ENCODE data around the gene ADGRV1.

DNA sequence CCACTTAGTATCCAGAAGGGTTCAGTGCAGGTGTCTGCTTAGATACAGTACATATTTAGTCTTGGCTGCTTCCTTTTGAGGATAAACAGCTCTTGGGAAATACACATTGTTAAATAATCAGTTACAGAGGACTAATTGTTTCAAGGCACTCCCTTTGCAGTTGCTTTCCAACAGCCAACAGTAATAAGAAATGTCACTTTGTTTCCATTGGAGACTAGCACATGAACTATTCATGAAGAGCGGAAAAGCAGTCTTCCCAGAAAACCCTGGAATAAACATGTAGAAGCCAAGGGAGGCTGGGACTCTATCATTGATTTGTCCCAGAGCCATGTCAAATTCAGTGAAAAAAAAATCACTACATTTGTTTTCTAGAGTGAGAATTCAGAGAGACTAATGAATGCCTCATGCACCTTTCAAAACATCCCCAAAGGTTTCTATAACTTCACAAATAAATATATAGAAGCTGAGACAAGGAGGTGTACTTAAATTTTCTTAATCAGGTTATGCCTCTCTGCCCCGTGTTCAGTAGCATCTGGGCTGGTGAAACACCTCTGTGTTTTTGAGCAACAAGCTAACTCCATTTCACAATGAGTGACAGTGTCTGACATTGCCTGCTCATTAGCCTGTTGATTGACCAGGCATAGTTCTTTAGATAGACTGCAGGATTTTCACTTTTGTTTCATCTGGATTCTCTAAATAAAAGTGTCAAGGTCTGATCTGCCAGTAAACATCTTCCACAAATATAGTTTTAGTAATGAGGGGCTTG, 553.1 kb downstream of the ADGRV1 start:
- TF ChIP-seq POLR2AphosphoS5 (IDR thresholded peaks at IDR 0.05; ENCODE audit: low read depth, low read length) = no peak
- TF ChIP-seq, protein P1, sequence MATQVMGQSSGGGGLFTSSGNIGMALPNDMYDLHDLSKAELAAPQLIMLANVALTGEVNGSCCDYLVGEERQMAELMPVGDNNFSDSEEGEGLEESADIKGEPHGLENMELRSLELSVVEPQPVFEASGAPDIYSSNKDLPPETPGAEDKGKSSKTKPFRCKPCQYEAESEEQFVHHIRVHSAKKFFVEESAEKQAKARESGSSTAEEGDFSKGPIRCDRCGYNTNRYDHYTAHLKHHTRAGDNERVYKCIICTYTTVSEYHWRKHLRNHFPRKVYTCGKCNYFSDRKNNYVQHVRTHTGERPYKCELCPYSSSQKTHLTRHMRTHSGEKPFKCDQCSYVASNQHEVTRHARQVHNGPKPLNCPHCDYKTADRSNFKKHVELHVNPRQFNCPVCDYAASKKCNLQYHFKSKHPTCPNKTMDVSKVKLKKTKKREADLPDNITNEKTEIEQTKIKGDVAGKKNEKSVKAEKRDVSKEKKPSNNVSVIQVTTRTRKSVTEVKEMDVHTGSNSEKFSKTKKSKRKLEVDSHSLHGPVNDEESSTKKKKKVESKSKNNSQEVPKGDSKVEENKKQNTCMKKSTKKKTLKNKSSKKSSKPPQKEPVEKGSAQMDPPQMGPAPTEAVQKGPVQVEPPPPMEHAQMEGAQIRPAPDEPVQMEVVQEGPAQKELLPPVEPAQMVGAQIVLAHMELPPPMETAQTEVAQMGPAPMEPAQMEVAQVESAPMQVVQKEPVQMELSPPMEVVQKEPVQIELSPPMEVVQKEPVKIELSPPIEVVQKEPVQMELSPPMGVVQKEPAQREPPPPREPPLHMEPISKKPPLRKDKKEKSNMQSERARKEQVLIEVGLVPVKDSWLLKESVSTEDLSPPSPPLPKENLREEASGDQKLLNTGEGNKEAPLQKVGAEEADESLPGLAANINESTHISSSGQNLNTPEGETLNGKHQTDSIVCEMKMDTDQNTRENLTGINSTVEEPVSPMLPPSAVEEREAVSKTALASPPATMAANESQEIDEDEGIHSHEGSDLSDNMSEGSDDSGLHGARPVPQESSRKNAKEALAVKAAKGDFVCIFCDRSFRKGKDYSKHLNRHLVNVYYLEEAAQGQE (IDR thresholded peaks at IDR 0.05; ENCODE audit: insufficient read depth in 1 of 2, low read depth in 2 of 2, low read length in 2 of 2) = no peak
- no peak for TF ChIP-seq TAF1 (IDR thresholded peaks at IDR 0.05; ENCODE audit: borderline replicate concordance, insufficient read depth, low read length)

All from PFSK-1 (cell line).